HCT116 (cell line): ENCODE measurements around the gene CFAP298. TPM values are rescaled to one million over a fixed set of nuclear protein-coding genes. Genes with fewer than 3 reads are reported as not detected.

Experiments used
- ATAC-seq: fragments of 200-7000 bp; cut with Tn5 transposase; 2 replicates; pipeline ENCODE4 v1.9.1; 2020; ENCODE audit warnings: mild to moderate bottlenecking, moderate library complexity
- BruUV-seq: library from RNA; stranded (reverse); fragments of 400-500 nt; replicated peaks from 2 replicates; lab custom pipeline; 2021; lab: Mats Ljungman, UMichigan
- CTCF ChIA-PET: fragments of 300-600 bp; sonication (Branson Sonifier 250); formaldehyde crosslinking; loops from one replicate; lab custom pipeline; 2021; ENCODE audit warnings: antibody characterized with exemption; lab: Charles Lee
- POLR2A ChIA-PET: fragments of 300-600, 350-600 bp; sonication (Branson Sonifier 250); formaldehyde crosslinking; loops from one replicate; lab custom pipeline; 2021; ENCODE audit warnings: antibody characterized with exemption; lab: Charles Lee
- RAD21 ChIA-PET, 2 experiments: fragments of 300-600 bp; sonication (Branson Sonifier 250); formaldehyde crosslinking; loops; one replicate each; lab custom pipeline; 2023; ENCODE audit warnings: low total read pairs in 2 of 2; ENCODE audit not compliant: uncharacterized antibody in 2 of 2, unreplicated experiment in 2 of 2, low non-redundant PET in 1 of 2; lab: Charles Lee
- DNase-seq: peaks from one replicate; pipeline ENCODE4 v3.0.0-alpha.2; 2010; ENCODE audit warnings: low read depth, low spot score
- H2AFZ ChIP-seq: fragments of 200-600 bp; shearing (Covaris generic), sonication (generic); 2 replicates; pipeline ENCODE4 v1.6.1; 2017; ENCODE audit warnings: low read depth, mixed run types, mixed read lengths, antibody characterized with exemption, low read length; ENCODE audit not compliant: poor library complexity, severe bottlenecking
- H3K27ac ChIP-seq: 2 replicates; pipeline ENCODE4 v1.5.1; 2012; ENCODE audit warnings: low read depth, low read length
- H3K27me3 ChIP-seq: fragments of 200-600 bp; sonication (generic); 2 replicates; pipeline ENCODE4 v1.6.1; 2016; ENCODE audit warnings: mixed run types, low read length, mixed read lengths; ENCODE audit not compliant: insufficient read depth
- H3K36me3 ChIP-seq, 2 experiments: fragments of 200-500 bp in 1 of 2; fragments of 200-600 bp in 1 of 2; sonication (Bioruptor generic) in 1 of 2; sonication (generic) in 1 of 2; 2 replicates each; pipeline versions ENCODE4 v1.5.1 to v1.6.1; 2014 to 2016; ENCODE audit warnings: low read length in 2 of 2, inconsistent platforms in 1 of 2, mixed read lengths in 1 of 2, mixed run types in 1 of 2; ENCODE audit not compliant: insufficient read depth in 2 of 2, control insufficient read depth in 1 of 2
- H3K4me1 ChIP-seq, 2 experiments: fragments of 200-600 bp in 1 of 2; sonication (generic) in 1 of 2; 2 replicates each; pipeline versions ENCODE4 v1.5.1 to v1.6.1; 2012 to 2017; ENCODE audit warnings: low read length in 2 of 2, inconsistent platforms in 1 of 2, mild to moderate bottlenecking in 1 of 2, mixed read lengths in 1 of 2, mixed run types in 1 of 2, moderate library complexity in 1 of 2; ENCODE audit not compliant: insufficient read depth in 2 of 2, control insufficient read depth in 1 of 2
- H3K4me2 ChIP-seq: fragments of 200-600 bp; sonication (generic); 2 replicates; pipeline ENCODE4 v1.6.1; 2017; ENCODE audit warnings: mixed run types, low read length, mixed read lengths
- H3K4me3 ChIP-seq, 2 experiments: fragments of 200-600 bp in 1 of 2; sonication (generic) in 1 of 2; replicated peaks in 1 of 2; 2 replicates each; pipeline ENCODE4 v1.5.1; 2011 to 2016; ENCODE audit warnings: low read length in 2 of 2, control low read depth in 1 of 2, low read depth in 1 of 2, mild to moderate bottlenecking in 1 of 2, mixed read lengths in 1 of 2, mixed run types in 1 of 2
- H3K79me2 ChIP-seq: fragments of 200-600 bp; sonication (generic); 2 replicates; pipeline ENCODE4 v1.6.1; 2017; ENCODE audit warnings: mild to moderate bottlenecking, mixed run types, low read length, moderate library complexity, mixed read lengths; ENCODE audit not compliant: insufficient read depth
- H3K9ac ChIP-seq: fragments of 200-600 bp; sonication (generic); 2 replicates; pipeline ENCODE4 v1.6.1; 2016; ENCODE audit warnings: low read length, mixed read lengths
- H3K9me2 ChIP-seq: fragments of 200-600 bp; sonication (generic), shearing (Covaris generic); 2 replicates; pipeline ENCODE4 v1.6.1; 2017; ENCODE audit warnings: mixed run types, mild to moderate bottlenecking, moderate library complexity; ENCODE audit not compliant: insufficient read depth
- H3K9me3 ChIP-seq, 2 experiments: fragments of 200-500 bp in 1 of 2; fragments of 200-600 bp in 1 of 2; sonication (Bioruptor generic) in 1 of 2; sonication (generic) in 1 of 2; 2 replicates each; pipeline ENCODE4 v1.6.1; 2014 to 2017; ENCODE audit warnings: low read length in 2 of 2, mixed read lengths in 2 of 2, inconsistent platforms in 1 of 2, low read depth in 1 of 2, mild to moderate bottlenecking in 1 of 2, mixed run types in 1 of 2, moderate library complexity in 1 of 2; ENCODE audit not compliant: control insufficient read depth in 1 of 2, insufficient read depth in 1 of 2
- H4K20me1 ChIP-seq: fragments of 200-600 bp; sonication (generic), shearing (Covaris generic); 2 replicates; pipeline ENCODE4 v1.6.1; 2017; ENCODE audit warnings: mixed run types, mild to moderate bottlenecking, moderate library complexity; ENCODE audit not compliant: insufficient read depth
- CEBPB ChIP-seq: IDR thresholded peaks from 2 replicates; pipeline ENCODE4 v1.6.1; 2012; ENCODE audit warnings: low read depth
- CTCF ChIP-seq, 3 experiments: fragments of 200-600 bp in 1 of 3; sonication (generic) in 1 of 3; IDR thresholded peaks in 2 of 3; conservative IDR thresholded peaks in 1 of 3; 2 replicates each; pipeline ENCODE4 v1.5.1; 2012 to 2017; ENCODE audit warnings: low read depth in 2 of 3, low read length in 2 of 3, antibody characterized with exemption in 1 of 3, borderline replicate concordance in 1 of 3, control low read depth in 1 of 3, mild to moderate bottlenecking in 1 of 3, mixed read lengths in 1 of 3, mixed run types in 1 of 3, moderate library complexity in 1 of 3; ENCODE audit not compliant: insufficient read depth in 1 of 3
- EZH2phosphoT487 ChIP-seq: fragments of 200-600 bp; IDR thresholded peaks from 2 replicates; pipeline ENCODE4 v1.6.1; 2018; ENCODE audit warnings: antibody characterized with exemption, borderline replicate concordance
- POLR2A ChIP-seq: IDR thresholded peaks from 2 replicates; pipeline ENCODE4 v1.7.0; 2011; ENCODE audit warnings: borderline replicate concordance; ENCODE audit not compliant: insufficient read depth, insufficient read length; ENCODE audit errors: extremely low read depth
- REST ChIP-seq: IDR thresholded peaks from 2 replicates; pipeline ENCODE4 v1.6.1; 2012; ENCODE audit warnings: low read depth
- SRF ChIP-seq: IDR thresholded peaks from 2 replicates; pipeline ENCODE4 v1.6.1; 2012; ENCODE audit warnings: low read depth
- ZNF274 ChIP-seq: fragments of 200-500 bp; sonication (Bioruptor generic); IDR thresholded peaks from 2 replicates; pipeline ENCODE4 v1.6.1; 2014; ENCODE audit warnings: mild to moderate bottlenecking, low read depth, low read length, inconsistent platforms
- intact Hi-C: fragments of 100-400 bp; cut with micrococcal nuclease; formaldehyde crosslinking; loops from 2 replicates; pipeline ENCODE4 v1.10.0; 2022
- total RNA-seq: library from RNA; stranded (reverse); gene quantifications from one replicate; pipeline ENCODE4 v1.2.1, GENCODE V29; 2021; ENCODE audit not compliant: unreplicated experiment

Gene CFAP298
- total RNA-seq, 1 experiment from 2014 or later: 58.2 TPM

DNA sequence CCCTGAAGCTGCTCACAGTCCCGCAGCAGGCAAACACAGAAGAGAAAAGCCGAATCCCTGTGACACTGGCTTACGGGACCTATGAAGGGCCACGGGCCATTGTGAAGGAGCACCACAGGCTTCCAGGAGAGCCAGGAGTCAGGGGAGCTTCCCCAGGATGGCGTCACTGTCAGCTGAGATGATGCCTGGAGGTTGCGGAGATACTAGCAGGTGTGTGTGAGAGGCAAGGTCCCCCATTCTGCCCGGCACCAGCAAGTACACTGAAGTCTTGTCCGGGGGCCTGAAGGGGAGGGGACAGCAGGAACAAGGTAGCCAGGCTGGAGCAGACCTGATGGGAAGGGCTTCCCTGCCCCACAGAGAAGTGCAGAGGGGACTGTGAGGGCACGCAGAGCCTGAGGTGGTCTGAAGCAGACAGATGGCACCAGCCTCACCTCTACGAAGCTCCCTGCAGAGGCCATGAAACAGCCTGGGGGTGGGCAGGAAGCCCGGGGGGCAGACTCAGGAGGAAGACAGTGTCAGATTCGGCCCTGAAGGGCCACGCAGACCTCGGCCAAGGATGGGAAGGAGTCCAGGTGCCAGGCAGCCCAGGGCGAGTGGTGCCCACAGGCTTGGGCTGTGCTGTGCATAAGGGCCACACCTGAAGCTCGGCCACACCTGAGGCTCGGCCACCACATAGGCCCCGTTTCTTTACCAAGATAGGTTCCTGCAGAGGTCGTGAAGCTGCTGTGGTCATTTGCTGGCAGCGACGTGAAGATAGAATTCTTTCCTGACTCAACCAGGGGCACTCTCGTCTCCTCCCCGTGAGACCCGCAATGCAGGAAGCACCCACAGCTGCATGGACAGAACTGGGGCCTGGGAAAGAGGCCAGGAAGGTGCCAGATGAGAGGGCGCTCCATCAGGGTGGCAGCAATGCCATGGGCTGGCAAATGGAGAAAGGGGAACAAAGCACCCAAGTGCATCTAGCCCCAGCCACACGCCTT lies 36.9 kb downstream of the CFAP298 start:
- no TSS peak for BruUV-seq
- TF ChIP-seq ZNF274: no peak
- TF ChIP-seq EZH2phosphoT487: no peak
- TF ChIP-seq CTCF (IDR thresholded peaks at IDR 0.05 in 2 of 3, conservative IDR thresholded peaks at IDR 0.05 in 1 of 3; ENCODE audit: borderline replicate concordance in 1 of 3, insufficient read depth in 1 of 3, low read depth in 2 of 3, low read length in 2 of 3): no peak
- no peak for TF ChIP-seq POLR2A
- TF ChIP-seq CEBPB: no peak
- no peak for TF ChIP-seq SRF
- no peak for TF ChIP-seq REST
- intact Hi-C loops: no loop called here
- DNase-seq (no peak), ATAC-seq (no peak)
- Histone ChIP-seq H3K27me3 (peaks cover 11% of the 10 kb centered on the region; the same call in 1 of the 2 replicates), H3K4me2 (no peak overlapping the region), H2AFZ (no peak overlapping the region), H3K27ac (no peak overlapping the region), H3K79me2 (no peaks in the 10 kb centered on the region), H3K36me3 (no peaks in the 10 kb centered on the region), H4K20me1 (no peaks in the 10 kb centered on the region), H3K9me2 (no peaks in the 10 kb centered on the region), H3K4me1 (peaks cover 0 to 4% of the 10 kb centered on the region in 2 experiments; a peak in 3 of 4 replicates), H3K9ac (no peak overlapping the region), H3K4me3 (no peak overlapping the region), H3K9me3 (no peaks in the 10 kb centered on the region)
- CTCF ChIA-PET: no interaction called here
- POLR2A ChIA-PET: no interaction called here
- RAD21 ChIA-PET: interaction anchor here in 1 of 2 experiments (0.6 kb wide), 1 partner anchor 173 kb away, joined by 5 read pairs; no protein-coding TSS in a partner anchor
